Gastrocnemius medialis (tissue), 4 donors: ENCODE results near the gene HEXD.

ENCODE experiments used
- CTCF ChIP-seq, 5 experiments: fragments of 450-650 bp in 3 of 5; fragments of 200-600 bp in 2 of 5; sonication (generic) in 2 of 5; IDR thresholded peaks in 4 of 5; conservative IDR thresholded peaks in 1 of 5; 1 replicate in 4 of 5; 2 replicates in 1 of 5; pipeline ENCODE4 v1.5.1; 2016 to 2019; ENCODE audit warnings: antibody characterized with exemption in 5 of 5, mild to moderate bottlenecking in 3 of 5, moderate library complexity in 3 of 5
- POLR2A ChIP-seq, 2 donors: fragments of 450-650 bp; IDR thresholded peaks; one replicate each; pipeline ENCODE4 v1.6.1; 2017; ENCODE audit warnings: antibody characterized with exemption in 2 of 2, mild to moderate bottlenecking in 2 of 2, moderate library complexity in 2 of 2

GRCh38 chr17:82390015-82390859 lies 27.9 kb upstream of the HEXD start:
- TF ChIP-seq CTCF (IDR thresholded peaks at IDR 0.05 in 4 of 5, conservative IDR thresholded peaks at IDR 0.05 in 1 of 5) (no peak), POLR2A (IDR thresholded peaks at IDR 0.05) (no peak)
